ENCODE data around the gene FBXO40.

Gene FBXO40

DNA sequence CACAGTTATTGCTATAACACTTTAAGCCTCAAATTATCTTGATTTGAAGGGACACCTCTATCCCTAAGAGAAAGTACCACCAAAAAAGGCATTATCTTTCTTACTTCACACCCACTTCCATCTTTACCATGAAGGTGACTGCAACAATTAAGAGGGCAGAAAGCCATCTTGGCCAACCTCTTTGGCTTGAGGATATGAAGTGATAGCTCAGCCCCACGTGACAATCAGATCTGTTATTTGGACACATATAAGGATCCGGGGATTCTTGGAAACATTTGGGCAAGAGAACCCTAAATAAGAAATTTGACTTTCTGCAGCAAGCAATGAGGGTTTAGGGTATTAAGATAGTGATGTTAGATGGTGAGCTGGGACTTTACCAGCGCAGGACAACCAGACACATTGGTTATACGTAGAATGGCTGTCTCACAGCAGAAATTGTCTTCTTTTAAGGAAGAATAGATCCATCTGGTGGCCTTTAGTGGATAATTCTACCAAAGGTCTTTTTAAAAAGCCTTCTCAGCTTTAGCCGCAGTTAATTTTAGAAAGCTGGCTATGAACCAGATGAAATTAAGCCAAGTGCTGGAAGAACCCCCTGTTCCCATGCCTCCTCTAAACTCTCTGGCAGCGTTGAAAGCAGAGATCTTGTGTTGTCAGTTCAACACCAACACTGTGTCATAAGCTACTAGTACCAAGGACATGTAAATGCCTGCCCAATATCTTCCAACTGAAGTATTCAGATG is 55.2 kb downstream of the FBXO40 start:
- Histone ChIP-seq H4K8ac (ENCODE audit: low read depth, low read length) (no peak overlapping the region), H3K27me3 (ENCODE audit: insufficient read depth, low read length) (no peaks in the 10 kb centered on the region), H2BK5ac (ENCODE audit: low read depth, low read length, poor library complexity) (no peak overlapping the region), H2BK120ac (ENCODE audit: insufficient read depth, low read length, poor library complexity) (no peak overlapping the region), H3K9me3 (ENCODE audit: insufficient read depth, low read depth, low read length) (no peaks in the 10 kb centered on the region), H4K91ac (ENCODE audit: low read depth, low read length) (no peak overlapping the region), H2AFZ (ENCODE audit: insufficient read depth, low read length, poor library complexity) (no peak overlapping the region), H3K4me3 (ENCODE audit: low read depth, low read length) (no peak overlapping the region), H3K27ac (ENCODE audit: low read depth, low read length) (no peak overlapping the region), H3K9ac (ENCODE audit: low read length) (no peak overlapping the region), H2AK5ac (ENCODE audit: low read length) (no peak overlapping the region), H2BK12ac (ENCODE audit: low read length) (no peak overlapping the region), H3K79me2 (ENCODE audit: control insufficient read depth, insufficient read depth, low read length, poor library complexity) (no peaks in the 10 kb centered on the region), H3K79me1 (ENCODE audit: low read length) (no peaks in the 10 kb centered on the region), H3K4me1 (ENCODE audit: control insufficient read depth in 1 of 2, insufficient read depth in 2 of 2, low read length in 2 of 2) (no peaks in the 10 kb centered on the region), H3K36me3 (ENCODE audit: control insufficient read depth in 1 of 2, insufficient read depth in 2 of 2, low read length in 2 of 2) (no peaks in the 10 kb centered on the region), H4K12ac (ENCODE audit: low read depth, low read length) (no peak overlapping the region), H3K4me2 (ENCODE audit: low read length) (no peak overlapping the region), H3K18ac (ENCODE audit: low read length) (no peak overlapping the region), H3K4ac (ENCODE audit: low read depth, low read length) (no peak overlapping the region), H3K23ac (ENCODE audit: low read length) (no peak overlapping the region), H3K14ac (ENCODE audit: low read length) (no peak overlapping the region)
- no peak for DNase-seq
- WGBS (ENCODE audit: extremely low coverage, insufficient coverage, insufficient read length) = no CpG with 5 or more reads among the region's 6 CpGs

DNA sequence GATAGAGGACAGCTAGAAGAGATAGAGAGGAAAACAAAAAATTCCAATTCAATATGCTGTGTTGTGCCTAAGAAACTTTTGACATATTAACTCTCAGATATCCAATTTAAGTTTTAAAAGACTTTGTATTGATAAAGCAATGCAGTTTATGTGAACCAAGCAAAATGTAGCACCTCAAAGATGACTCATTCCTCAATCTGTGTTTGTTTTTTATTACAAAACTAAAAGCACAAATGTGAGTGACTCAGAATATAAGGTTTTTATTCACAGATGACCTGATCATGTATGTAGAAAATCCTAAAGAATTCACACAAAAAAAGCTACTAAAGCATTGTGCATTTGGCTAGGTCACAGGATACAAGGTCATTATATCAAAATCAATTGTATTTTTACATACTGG is 56.5 kb downstream of the FBXO40 start:
- no peaks in the 10 kb centered on the region for H3K79me2 ChIP-seq (ENCODE audit: control insufficient read depth, insufficient read depth, low read length, poor library complexity)
- no peak overlapping the region for H2BK12ac ChIP-seq (ENCODE audit: low read length)
- H3K79me1 ChIP-seq (ENCODE audit: low read length) = no peaks in the 10 kb centered on the region
- no peak overlapping the region for H3K4me3 ChIP-seq (ENCODE audit: low read depth, low read length)
- H3K36me3 ChIP-seq (ENCODE audit: control insufficient read depth in 1 of 2, insufficient read depth in 2 of 2, low read length in 2 of 2) = no peaks in the 10 kb centered on the region
- no peak overlapping the region for H4K12ac ChIP-seq (ENCODE audit: low read depth, low read length)
- no peak overlapping the region for H3K18ac ChIP-seq (ENCODE audit: low read length)
- DNase-seq = no peak
- no peak overlapping the region for H3K4me2 ChIP-seq (ENCODE audit: low read length)
- H3K27me3 ChIP-seq (ENCODE audit: insufficient read depth, low read length) = no peaks in the 10 kb centered on the region
- H3K9ac ChIP-seq (ENCODE audit: low read length) = no peak overlapping the region
- H3K9me3 ChIP-seq (ENCODE audit: insufficient read depth, low read depth, low read length) = no peaks in the 10 kb centered on the region
- H4K91ac ChIP-seq (ENCODE audit: low read depth, low read length) = no peak overlapping the region
- H2BK120ac ChIP-seq (ENCODE audit: insufficient read depth, low read length, poor library complexity) = no peak overlapping the region
- no peak overlapping the region for H3K23ac ChIP-seq (ENCODE audit: low read length)
- H2AK5ac ChIP-seq (ENCODE audit: low read length) = no peak overlapping the region
- H3K4me1 ChIP-seq (ENCODE audit: control insufficient read depth in 1 of 2, insufficient read depth in 2 of 2, low read length in 2 of 2) = no peaks in the 10 kb centered on the region
- no peak overlapping the region for H2BK5ac ChIP-seq (ENCODE audit: low read depth, low read length, poor library complexity)
- H3K4ac ChIP-seq (ENCODE audit: low read depth, low read length) = no peak overlapping the region
- no peak overlapping the region for H3K27ac ChIP-seq (ENCODE audit: low read depth, low read length)
- no peak overlapping the region for H3K14ac ChIP-seq (ENCODE audit: low read length)
- no peak overlapping the region for H2AFZ ChIP-seq (ENCODE audit: insufficient read depth, low read length, poor library complexity)
- no peak overlapping the region for H4K8ac ChIP-seq (ENCODE audit: low read depth, low read length)

DNA sequence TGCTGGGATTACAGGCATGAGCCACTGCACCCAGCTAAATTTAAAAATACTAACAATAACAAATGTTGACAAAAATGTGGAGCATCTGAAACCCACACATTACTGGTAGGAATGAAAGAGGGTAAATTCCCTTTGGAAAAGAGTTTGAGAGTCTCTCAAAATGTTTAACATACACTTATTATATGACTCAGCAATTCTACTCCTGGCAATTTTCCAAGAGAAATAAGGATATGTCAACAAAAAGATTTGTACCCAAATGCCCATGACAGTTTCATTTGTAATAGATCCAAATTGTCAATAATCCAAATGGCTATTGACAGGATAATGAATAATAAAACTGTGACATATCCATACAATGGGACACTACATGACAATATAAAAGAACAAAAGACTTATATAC is 58.5 kb downstream of the FBXO40 start:
- Histone ChIP-seq H2AK5ac (ENCODE audit: low read length) (no peak overlapping the region), H2BK12ac (ENCODE audit: low read length) (no peak overlapping the region), H3K27ac (ENCODE audit: low read depth, low read length) (no peak overlapping the region), H3K9me3 (ENCODE audit: insufficient read depth, low read depth, low read length) (no peaks in the 10 kb centered on the region), H3K4me2 (ENCODE audit: low read length) (no peak overlapping the region), H3K4me1 (ENCODE audit: control insufficient read depth in 1 of 2, insufficient read depth in 2 of 2, low read length in 2 of 2) (no peaks in the 10 kb centered on the region), H2BK5ac (ENCODE audit: low read depth, low read length, poor library complexity) (no peak overlapping the region), H3K27me3 (ENCODE audit: insufficient read depth, low read length) (no peaks in the 10 kb centered on the region), H2BK120ac (ENCODE audit: insufficient read depth, low read length, poor library complexity) (no peak overlapping the region), H3K79me1 (ENCODE audit: low read length) (no peaks in the 10 kb centered on the region), H4K91ac (ENCODE audit: low read depth, low read length) (no peak overlapping the region), H3K9ac (ENCODE audit: low read length) (no peak overlapping the region), H4K8ac (ENCODE audit: low read depth, low read length) (no peak overlapping the region), H2AFZ (ENCODE audit: insufficient read depth, low read length, poor library complexity) (no peak overlapping the region), H4K12ac (ENCODE audit: low read depth, low read length) (no peak overlapping the region), H3K14ac (ENCODE audit: low read length) (no peak overlapping the region), H3K79me2 (ENCODE audit: control insufficient read depth, insufficient read depth, low read length, poor library complexity) (no peaks in the 10 kb centered on the region), H3K4me3 (ENCODE audit: low read depth, low read length) (no peak overlapping the region), H3K23ac (ENCODE audit: low read length) (no peak overlapping the region), H3K36me3 (ENCODE audit: control insufficient read depth in 1 of 2, insufficient read depth in 2 of 2, low read length in 2 of 2) (no peaks in the 10 kb centered on the region), H3K18ac (ENCODE audit: low read length) (no peak overlapping the region), H3K4ac (ENCODE audit: low read depth, low read length) (no peak overlapping the region)
- DNase-seq = no peak

DNA sequence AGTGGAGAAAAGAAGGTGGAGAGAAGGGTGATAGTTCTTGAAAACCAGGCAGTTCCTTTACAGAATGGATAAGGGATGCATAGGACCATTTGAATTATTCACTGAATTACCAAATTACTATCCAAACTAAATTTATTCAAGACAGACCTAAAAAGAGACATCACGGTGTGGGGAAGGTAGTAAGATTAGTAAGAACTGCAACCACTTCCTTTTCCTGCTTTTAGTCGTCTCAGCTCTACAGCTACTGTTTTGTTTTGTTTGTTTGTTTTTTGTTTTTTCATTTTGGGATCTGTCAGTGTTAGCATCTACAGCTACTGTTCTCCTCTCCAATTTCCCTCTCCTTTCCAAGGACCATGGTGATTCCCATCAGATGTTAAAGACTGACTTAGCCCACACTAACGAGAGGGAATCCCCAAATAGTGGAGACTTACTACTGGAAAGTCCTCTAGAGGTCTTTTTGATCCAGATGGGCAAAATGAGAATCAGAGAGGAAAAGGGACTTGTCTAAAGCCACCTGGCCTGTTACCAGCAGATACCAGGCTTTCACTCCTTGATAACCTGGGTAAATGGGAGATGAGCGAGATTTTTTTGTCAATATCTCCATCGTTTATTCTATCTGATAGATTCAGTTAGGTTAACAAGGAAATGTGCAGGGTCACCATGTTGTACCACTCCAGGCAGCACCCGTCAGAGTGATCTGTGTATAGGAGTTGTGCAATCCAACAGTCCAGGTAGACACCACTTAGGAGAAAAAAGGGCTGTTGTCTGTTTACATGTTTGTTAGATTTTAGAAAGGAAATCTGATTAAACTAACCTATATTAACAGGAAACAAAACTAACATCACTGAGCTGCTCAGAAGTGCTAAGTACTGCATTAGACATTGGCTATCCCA is 61.6 kb downstream of the FBXO40 start:
- H3K9me3 ChIP-seq (ENCODE audit: insufficient read depth, low read depth, low read length) = peaks cover 2% of the 10 kb centered on the region
- WGBS (ENCODE audit: extremely low coverage, insufficient coverage, insufficient read length) = no CpG with 5 or more reads among the region's 6 CpGs
- no peak overlapping the region for H2AK5ac ChIP-seq (ENCODE audit: low read length)

More for the DNA sequence above, 61.6 kb downstream of the FBXO40 start:
- Histone ChIP-seq H2BK5ac (ENCODE audit: low read depth, low read length, poor library complexity) (no peak overlapping the region), H3K79me2 (ENCODE audit: control insufficient read depth, insufficient read depth, low read length, poor library complexity) (no peaks in the 10 kb centered on the region), H2BK120ac (ENCODE audit: insufficient read depth, low read length, poor library complexity) (no peak overlapping the region), H3K36me3 (ENCODE audit: control insufficient read depth in 1 of 2, insufficient read depth in 2 of 2, low read length in 2 of 2) (no peaks in the 10 kb centered on the region), H3K4me3 (ENCODE audit: low read depth, low read length) (no peak overlapping the region), H2AFZ (ENCODE audit: insufficient read depth, low read length, poor library complexity) (no peak overlapping the region), H3K9ac (ENCODE audit: low read length) (no peak overlapping the region), H4K91ac (ENCODE audit: low read depth, low read length) (no peak overlapping the region), H3K27ac (ENCODE audit: low read depth, low read length) (no peak overlapping the region), H3K23ac (ENCODE audit: low read length) (no peak overlapping the region), H3K27me3 (ENCODE audit: insufficient read depth, low read length) (no peaks in the 10 kb centered on the region), H4K8ac (ENCODE audit: low read depth, low read length) (no peak overlapping the region), H2BK12ac (ENCODE audit: low read length) (no peak overlapping the region), H3K4me2 (ENCODE audit: low read length) (no peak overlapping the region), H3K18ac (ENCODE audit: low read length) (no peak overlapping the region), H4K12ac (ENCODE audit: low read depth, low read length) (no peak overlapping the region), H3K4ac (ENCODE audit: low read depth, low read length) (no peak overlapping the region), H3K14ac (ENCODE audit: low read length) (no peak overlapping the region), H3K79me1 (ENCODE audit: low read length) (no peaks in the 10 kb centered on the region), H3K4me1 (ENCODE audit: control insufficient read depth in 1 of 2, insufficient read depth in 2 of 2, low read length in 2 of 2) (no peaks in the 10 kb centered on the region)
- DNase-seq = no peak
